ENCODE results near the gene SCYGR4.

Gene SCYGR4

DNA sequence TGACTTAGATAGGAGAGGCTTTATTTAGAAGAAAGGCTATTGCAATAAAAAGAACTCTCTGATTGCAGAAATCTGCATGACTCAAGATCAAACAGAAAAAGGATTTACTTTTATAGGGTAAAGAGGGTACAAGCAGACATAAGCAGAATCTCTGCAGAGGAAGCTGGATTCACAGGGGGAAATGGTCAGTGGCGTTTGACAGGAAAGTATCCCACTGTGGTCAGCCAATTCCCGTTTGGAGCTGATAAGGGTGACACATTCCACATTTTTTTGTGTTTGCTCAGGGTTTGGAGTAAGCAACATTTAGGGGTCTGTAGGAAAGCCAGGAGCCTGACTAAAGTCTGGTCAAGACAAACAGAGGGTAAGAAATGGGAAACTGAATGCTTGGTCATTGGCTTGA, 25.4 kb downstream of the SCYGR4 start:
- DNase-seq (ENCODE audit: low read depth): no peak
- TF ChIP-seq, protein P1, sequence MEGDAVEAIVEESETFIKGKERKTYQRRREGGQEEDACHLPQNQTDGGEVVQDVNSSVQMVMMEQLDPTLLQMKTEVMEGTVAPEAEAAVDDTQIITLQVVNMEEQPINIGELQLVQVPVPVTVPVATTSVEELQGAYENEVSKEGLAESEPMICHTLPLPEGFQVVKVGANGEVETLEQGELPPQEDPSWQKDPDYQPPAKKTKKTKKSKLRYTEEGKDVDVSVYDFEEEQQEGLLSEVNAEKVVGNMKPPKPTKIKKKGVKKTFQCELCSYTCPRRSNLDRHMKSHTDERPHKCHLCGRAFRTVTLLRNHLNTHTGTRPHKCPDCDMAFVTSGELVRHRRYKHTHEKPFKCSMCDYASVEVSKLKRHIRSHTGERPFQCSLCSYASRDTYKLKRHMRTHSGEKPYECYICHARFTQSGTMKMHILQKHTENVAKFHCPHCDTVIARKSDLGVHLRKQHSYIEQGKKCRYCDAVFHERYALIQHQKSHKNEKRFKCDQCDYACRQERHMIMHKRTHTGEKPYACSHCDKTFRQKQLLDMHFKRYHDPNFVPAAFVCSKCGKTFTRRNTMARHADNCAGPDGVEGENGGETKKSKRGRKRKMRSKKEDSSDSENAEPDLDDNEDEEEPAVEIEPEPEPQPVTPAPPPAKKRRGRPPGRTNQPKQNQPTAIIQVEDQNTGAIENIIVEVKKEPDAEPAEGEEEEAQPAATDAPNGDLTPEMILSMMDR (IDR thresholded peaks at IDR 0.05; ENCODE audit: low read depth, low read length, missing control alignments): no peak
- no peak overlapping the region for H3K4me3 ChIP-seq (ENCODE audit: low read depth, low read length)

DNA sequence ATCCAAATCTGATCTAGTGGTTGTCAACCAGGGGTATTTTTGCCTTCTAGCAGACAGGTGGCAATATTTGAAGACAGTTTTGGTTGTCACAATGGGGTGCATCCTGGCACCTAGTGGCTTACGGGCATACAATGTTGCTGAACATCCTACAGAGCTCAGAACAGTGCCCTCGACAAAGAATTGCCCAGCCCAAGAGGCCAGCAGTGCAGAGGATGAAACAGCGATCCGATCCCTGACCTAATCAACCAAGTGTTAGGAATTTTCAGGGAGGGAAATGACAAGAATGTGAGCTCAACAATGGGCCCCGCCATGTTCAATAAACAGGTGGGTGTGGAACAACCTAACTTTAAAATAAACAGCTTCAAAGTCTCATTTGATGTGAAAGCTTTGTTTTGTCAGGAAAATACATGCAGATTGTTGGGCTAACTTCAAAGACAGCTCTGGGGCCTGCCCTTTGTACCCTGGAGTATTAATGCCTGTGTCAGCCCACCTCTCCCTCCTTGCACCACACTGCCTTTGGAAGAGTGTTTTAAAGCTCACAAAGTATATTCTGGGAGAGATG, 26.8 kb downstream of the SCYGR4 start:
- H3K4me3 ChIP-seq (ENCODE audit: low read depth, low read length): no peak overlapping the region
- DNase-seq (ENCODE audit: low read depth): no peak
- TF ChIP-seq, protein P1 (IDR thresholded peaks at IDR 0.05; ENCODE audit: low read depth, low read length, missing control alignments): peak; percentile 4

DNA sequence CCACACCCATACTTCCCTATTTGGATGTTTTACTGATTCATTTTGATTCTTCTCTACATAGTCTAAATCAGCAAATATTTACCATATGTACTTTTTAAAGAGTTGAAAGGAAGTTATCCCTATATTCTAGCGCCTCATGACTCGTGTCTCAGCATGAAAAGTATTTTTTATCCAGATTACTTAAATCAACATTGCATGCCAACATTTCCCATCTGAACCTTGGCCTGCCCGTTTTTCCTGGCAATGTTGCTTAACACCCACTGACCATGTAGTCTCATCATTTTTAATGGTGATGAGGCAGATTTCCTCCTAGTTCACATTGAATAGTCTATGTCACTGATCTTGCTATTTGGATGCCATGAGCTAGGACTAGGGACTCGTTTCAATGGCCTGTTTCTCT, 36.1 kb downstream of the SCYGR4 start:
- no peak overlapping the region for H3K4me3 ChIP-seq (ENCODE audit: low read depth, low read length)
- DNase-seq (ENCODE audit: low read depth): no peak
- TF ChIP-seq, protein P1 (IDR thresholded peaks at IDR 0.05; ENCODE audit: low read depth, low read length, missing control alignments): no peak

DNA sequence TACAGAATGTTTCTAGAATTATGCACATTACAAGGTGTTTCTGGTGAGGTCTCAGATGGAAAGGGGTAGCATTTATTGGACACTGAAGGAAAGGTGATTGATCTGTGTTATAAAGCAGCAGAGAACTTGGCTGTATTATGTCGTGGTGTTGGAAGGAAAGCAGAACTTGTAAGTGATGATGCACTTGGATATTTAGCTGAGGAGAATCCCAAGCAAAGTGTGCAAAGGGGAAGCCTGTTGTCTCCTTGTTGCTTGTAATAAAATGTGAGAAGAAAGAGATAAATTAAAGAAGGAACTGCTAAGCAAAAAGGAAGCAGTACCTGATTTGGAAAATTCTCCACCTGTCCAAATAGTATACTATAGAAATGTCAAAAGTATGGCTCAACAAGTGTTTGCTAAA, 37.1 kb downstream of the SCYGR4 start:
- no peak for DNase-seq (ENCODE audit: low read depth)
- TF ChIP-seq, protein P1 (IDR thresholded peaks at IDR 0.05; ENCODE audit: low read depth, low read length, missing control alignments): no peak
- H3K4me3 ChIP-seq (ENCODE audit: low read depth, low read length): no peak overlapping the region

DNA sequence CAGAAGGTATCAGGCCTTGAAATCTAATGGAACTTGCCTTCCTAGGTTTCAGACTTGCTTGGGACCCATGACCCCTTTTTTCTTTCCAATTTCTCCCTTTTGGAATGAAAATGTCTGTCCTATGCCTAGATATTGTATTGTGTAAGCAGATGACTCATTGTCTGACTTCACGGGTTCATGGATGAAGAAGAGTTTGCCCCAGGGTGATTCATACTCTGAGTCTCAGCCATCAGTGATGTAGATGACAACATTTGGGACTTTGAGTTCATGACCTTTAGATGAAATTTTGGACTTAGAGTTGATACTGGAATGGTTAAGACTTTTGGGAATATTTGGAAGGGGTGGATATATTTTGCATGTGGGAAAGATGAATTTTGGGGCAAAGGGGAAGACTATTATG, 38.2 kb downstream of the SCYGR4 start:
- TF ChIP-seq, protein P1 (IDR thresholded peaks at IDR 0.05; ENCODE audit: low read depth, low read length, missing control alignments): no peak
- H3K4me3 ChIP-seq (ENCODE audit: low read depth, low read length): no peak overlapping the region
- no peak for DNase-seq (ENCODE audit: low read depth)

DNA sequence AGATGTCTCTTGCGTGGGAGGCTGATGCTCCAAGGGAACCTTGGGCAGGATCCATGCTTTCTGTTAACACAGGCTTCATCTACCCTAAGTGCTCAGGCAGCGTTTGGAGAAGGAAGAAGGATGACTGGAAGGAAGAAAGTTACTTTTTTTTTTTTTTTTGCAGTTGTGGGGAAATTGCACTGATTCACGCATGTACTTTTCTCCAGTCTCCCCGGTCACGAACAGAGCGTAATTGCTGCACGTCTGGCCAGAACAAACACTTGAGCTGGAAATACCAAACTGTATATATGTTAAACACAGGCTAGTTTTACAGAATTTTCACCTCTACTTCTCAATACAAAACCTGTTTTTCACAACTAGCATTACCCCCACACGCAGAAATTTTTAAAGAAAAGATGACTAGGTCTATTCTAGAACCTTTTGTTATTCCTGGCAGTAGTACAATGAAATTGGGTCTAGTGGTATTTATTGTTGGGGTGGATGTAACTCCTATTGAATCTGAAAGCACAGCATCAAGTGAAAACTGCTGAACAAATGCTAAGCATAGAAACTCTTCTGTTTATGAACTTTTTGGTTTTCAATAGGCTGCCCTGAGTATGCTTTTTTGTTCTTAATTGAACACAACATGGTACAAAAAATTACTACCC, 40.0 kb downstream of the SCYGR4 start:
- TF ChIP-seq, protein P1 (IDR thresholded peaks at IDR 0.05; ENCODE audit: low read depth, low read length, missing control alignments): no peak
- H3K4me3 ChIP-seq (ENCODE audit: low read depth, low read length): no peak overlapping the region
- DNase-seq (ENCODE audit: low read depth): no peak

Measured in GM12864 (cell line).